PC-9 (cell line): ENCODE measurements around the gene FGF14. TPM values are rescaled to one million over a fixed set of nuclear protein-coding genes. Genes with fewer than 3 reads are reported as not detected.
A peak's percentile ranks its signal among the peaks of the same experiment; 100 is the strongest.

Experiments
- BruUV-seq: library from RNA; stranded (reverse); fragments of 400-500 nt; replicated peaks from 2 replicates; lab custom pipeline; 2021; lab: Mats Ljungman, UMichigan
- CTCF ChIA-PET: fragments of 300-600 bp; sonication (Branson Sonifier 250); formaldehyde crosslinking; loops from one replicate; lab custom pipeline; 2022; ENCODE audit warnings: antibody characterized with exemption; lab: Charles Lee
- POLR2A ChIA-PET: fragments of 300-600 bp; sonication (Branson Sonifier 250); formaldehyde crosslinking; loops from one replicate; lab custom pipeline; 2022; ENCODE audit warnings: antibody characterized with exemption; ENCODE audit not compliant: unreplicated experiment; lab: Charles Lee
- DNase-seq, 2 experiments: peaks; one replicate each; pipeline versions ENCODE4 v3.0.0 to v3.0.0-alpha.2; 2015 to 2022; ENCODE audit warnings: mixed read lengths in 1 of 2
- H2AFZ ChIP-seq: fragments of 200-600 bp; sonication (generic); 2 replicates; pipeline ENCODE4 v1.8.1; 2017; ENCODE audit warnings: antibody characterized with exemption
- H3F3A ChIP-seq: fragments of 200-600 bp; sonication (generic); 2 replicates; pipeline ENCODE4 v1.8.1; 2017; ENCODE audit warnings: antibody characterized with exemption, mild to moderate bottlenecking, low read depth; ENCODE audit not compliant: insufficient read depth
- H3K27ac ChIP-seq: fragments of 200-600 bp; sonication (generic); 2 replicates; pipeline ENCODE4 v1.6.1; 2016; ENCODE audit warnings: mixed run types
- H3K27me3 ChIP-seq: fragments of 200-600 bp; sonication (generic); 2 replicates; pipeline ENCODE4 v1.6.1; 2016; ENCODE audit warnings: low read depth, mixed run types; ENCODE audit not compliant: insufficient read depth
- H3K36me3 ChIP-seq: fragments of 200-600 bp; sonication (generic); 2 replicates; pipeline ENCODE4 v1.6.1; 2016; ENCODE audit warnings: low read depth, mixed run types
- H3K4me1 ChIP-seq: fragments of 200-600 bp; sonication (generic); replicated peaks from 2 replicates; pipeline ENCODE4 v1.6.1; 2016; ENCODE audit warnings: mixed run types; ENCODE audit not compliant: insufficient read depth
- H3K4me2 ChIP-seq: fragments of 200-600 bp; sonication (generic); 2 replicates; pipeline ENCODE4 v1.6.1; 2017; ENCODE audit warnings: mixed run types
- H3K4me3 ChIP-seq: fragments of 200-600 bp; sonication (generic); 2 replicates; pipeline ENCODE4 v1.6.1; 2016; ENCODE audit warnings: mixed run types
- H3K79me2 ChIP-seq: fragments of 200-600 bp; sonication (generic); 2 replicates; pipeline ENCODE4 v1.6.1; 2017; ENCODE audit warnings: low read depth, mixed run types
- H3K9me2 ChIP-seq: fragments of 200-600 bp; sonication (generic); 2 replicates; pipeline ENCODE4 v1.8.1; 2017; ENCODE audit warnings: mild to moderate bottlenecking; ENCODE audit not compliant: insufficient read depth
- H3K9me3 ChIP-seq: fragments of 200-600 bp; sonication (generic); 2 replicates; pipeline ENCODE4 v1.8.1; 2016; ENCODE audit warnings: low read depth; ENCODE audit not compliant: insufficient read depth
- H4K20me1 ChIP-seq: fragments of 200-600 bp; sonication (generic); 2 replicates; pipeline ENCODE4 v1.8.1; 2017; ENCODE audit not compliant: insufficient read depth
- EZH2 ChIP-seq: fragments of 200-600 bp; sonication (generic); IDR thresholded peaks from 2 replicates; pipeline ENCODE4 v1.8.0; 2017; ENCODE audit warnings: antibody characterized with exemption, low read depth
- intact Hi-C: fragments of 100-400 bp; cut with micrococcal nuclease; formaldehyde crosslinking; loops from one replicate; pipeline ENCODE4 v1.10.0; 2022; ENCODE audit not compliant: unreplicated experiment
- total RNA-seq: library from RNA; stranded (reverse); gene quantifications from 2 replicates; pipeline ENCODE4 v1.2.3, GENCODE V29; 2021
- TF ChIP-seq, protein P1 (sequence below): fragments of 200-600 bp; sonication (generic); conservative IDR thresholded peaks from 2 replicates; pipeline ENCODE4 v1.6.1; 2017; ENCODE audit warnings: mixed run types, antibody characterized with exemption, mild to moderate bottlenecking, moderate library complexity

Gene FGF14
- total RNA-seq, 1 experiment from 2014 or later, result not detected

DNA sequence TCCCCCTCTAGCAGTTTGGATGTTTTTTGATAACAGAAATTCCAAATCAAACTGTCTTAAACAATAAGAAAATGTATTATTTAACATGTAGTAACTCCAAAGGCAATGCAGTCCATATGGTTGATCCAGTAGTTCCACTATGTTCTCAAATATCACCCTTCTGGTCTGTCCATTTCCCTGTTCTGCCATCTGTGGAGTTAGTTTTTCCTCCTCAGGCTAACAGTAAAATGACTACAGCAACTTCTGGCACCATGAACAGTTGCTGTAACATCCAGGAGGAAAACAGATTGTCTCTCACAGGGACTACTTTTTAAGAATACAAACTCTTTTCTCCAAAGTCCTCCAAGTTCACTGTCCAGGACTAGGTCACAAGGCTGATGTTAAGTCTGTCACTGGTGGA, 455.4 kb downstream of the FGF14 start:
- Histone ChIP-seq H3K4me1 (no peaks in the 10 kb centered on the region), H4K20me1 (no peaks in the 10 kb centered on the region), H2AFZ (no peak overlapping the region), H3F3A (no peaks in the 10 kb centered on the region), H3K36me3 (no peaks in the 10 kb centered on the region), H3K27me3 (no peaks in the 10 kb centered on the region), H3K79me2 (no peaks in the 10 kb centered on the region), H3K27ac (no peak overlapping the region), H3K4me2 (no peak overlapping the region), H3K4me3 (no peak overlapping the region), H3K9me2 (no peaks in the 10 kb centered on the region), H3K9me3 (no peaks in the 10 kb centered on the region)
- POLR2A ChIA-PET, result no interaction called here
- BruUV-seq, result no TSS peak
- TF ChIP-seq EZH2, result no peak
- TF ChIP-seq, protein P1, sequence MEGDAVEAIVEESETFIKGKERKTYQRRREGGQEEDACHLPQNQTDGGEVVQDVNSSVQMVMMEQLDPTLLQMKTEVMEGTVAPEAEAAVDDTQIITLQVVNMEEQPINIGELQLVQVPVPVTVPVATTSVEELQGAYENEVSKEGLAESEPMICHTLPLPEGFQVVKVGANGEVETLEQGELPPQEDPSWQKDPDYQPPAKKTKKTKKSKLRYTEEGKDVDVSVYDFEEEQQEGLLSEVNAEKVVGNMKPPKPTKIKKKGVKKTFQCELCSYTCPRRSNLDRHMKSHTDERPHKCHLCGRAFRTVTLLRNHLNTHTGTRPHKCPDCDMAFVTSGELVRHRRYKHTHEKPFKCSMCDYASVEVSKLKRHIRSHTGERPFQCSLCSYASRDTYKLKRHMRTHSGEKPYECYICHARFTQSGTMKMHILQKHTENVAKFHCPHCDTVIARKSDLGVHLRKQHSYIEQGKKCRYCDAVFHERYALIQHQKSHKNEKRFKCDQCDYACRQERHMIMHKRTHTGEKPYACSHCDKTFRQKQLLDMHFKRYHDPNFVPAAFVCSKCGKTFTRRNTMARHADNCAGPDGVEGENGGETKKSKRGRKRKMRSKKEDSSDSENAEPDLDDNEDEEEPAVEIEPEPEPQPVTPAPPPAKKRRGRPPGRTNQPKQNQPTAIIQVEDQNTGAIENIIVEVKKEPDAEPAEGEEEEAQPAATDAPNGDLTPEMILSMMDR, result no peak
- CTCF ChIA-PET, result no interaction called here
- peak in 1 of 2 experiments; percentile 33 for DNase-seq
- intact Hi-C loops, result loop anchor here (10.0 kb wide), 1 partner anchor 898 kb away; the partner anchor contains the start of gene ERCC5

- no TSS peak for BruUV-seq
- no peak overlapping the region for H2AFZ ChIP-seq
Measured at GRCh38 chr13:101945435-101945834, 456.4 kb downstream of the FGF14 start.

GRCh38 chr13:101944521-101944920, 457.3 kb downstream of the FGF14 start:
- intact Hi-C loops, result loop anchor here (5.0 to 10.0 kb wide), 2 partner anchors 608 to 900 kb away; partner anchors contain the start of gene ERCC5
- DNase-seq, result peak in 1 of 2 experiments; percentile 5
- no peak overlapping the region for H3K4me3 ChIP-seq
- ChIA-PET CTCF (interaction anchor here (0.5 kb wide), 1 partner anchor 808 kb away, joined by 3 read pairs; no protein-coding TSS in a partner anchor), POLR2A (no interaction called here)
- TF ChIP-seq, protein P1, result no peak
- no peak for TF ChIP-seq EZH2
- H3F3A ChIP-seq, result no peaks in the 10 kb centered on the region
- no peaks in the 10 kb centered on the region for H3K36me3 ChIP-seq
- H3K9me3 ChIP-seq, result no peaks in the 10 kb centered on the region
- H3K27ac ChIP-seq, result no peak overlapping the region
- no peaks in the 10 kb centered on the region for H4K20me1 ChIP-seq
- BruUV-seq, result no TSS peak
- H3K79me2 ChIP-seq, result no peaks in the 10 kb centered on the region
- no peaks in the 10 kb centered on the region for H3K27me3 ChIP-seq
- no peaks in the 10 kb centered on the region for H3K4me1 ChIP-seq
- no peak overlapping the region for H2AFZ ChIP-seq
- no peaks in the 10 kb centered on the region for H3K9me2 ChIP-seq
- H3K4me2 ChIP-seq, result no peak overlapping the region

More at GRCh38 chr13:101945435-101945834, 456.4 kb downstream of the FGF14 start:
- DNase-seq, result peak in 1 of 2 experiments; percentile 33
- no peak for TF ChIP-seq EZH2
- TF ChIP-seq, protein P1, result no peak
- Histone ChIP-seq H3K4me3 (no peak overlapping the region), H3K4me2 (no peak overlapping the region), H4K20me1 (no peaks in the 10 kb centered on the region), H3K4me1 (no peaks in the 10 kb centered on the region), H3K27me3 (no peaks in the 10 kb centered on the region), H3K9me3 (no peaks in the 10 kb centered on the region), H3K36me3 (no peaks in the 10 kb centered on the region), H3F3A (no peaks in the 10 kb centered on the region), H3K9me2 (no peaks in the 10 kb centered on the region), H3K27ac (no peak overlapping the region), H3K79me2 (no peaks in the 10 kb centered on the region)
- ChIA-PET CTCF (no interaction called here), POLR2A (no interaction called here)
- intact Hi-C loops, result loop anchor here (10.0 kb wide), 1 partner anchor 899 kb away; the partner anchor contains the start of gene ERCC5
